Measurements from ENCODE around the gene SMC3. TPM values are rescaled to one million over a fixed set of nuclear protein-coding genes. Genes with fewer than 3 reads are reported as not detected.

SMC3 gene
- polyA plus RNA-seq, 1 of the 3 experiments (the other 2 are of a cell fraction): 10.1 TPM

GRCh38 chr10:110613341-110613995, 46.0 kb downstream of the SMC3 start:
- Histone ChIP-seq H2AFZ (ENCODE audit: low read depth) (no peak overlapping the region), H3F3A (replicated peaks; ENCODE audit: insufficient read depth) (peaks cover 4% of the 10 kb centered on the region), H3K4me2 (no peak overlapping the region), H3K9me2 (no peaks in the 10 kb centered on the region), H3K27ac (ENCODE audit: low read depth in 2 of 2, low read length in 1 of 2) (no peak overlapping the region), H4K20me1 (ENCODE audit: insufficient read depth) (no peaks in the 10 kb centered on the region), H3K27me3 (ENCODE audit: insufficient read depth) (no peaks in the 10 kb centered on the region), H3K4me1 (ENCODE audit: control insufficient read depth in 1 of 2, insufficient read depth in 2 of 2, low read depth in 1 of 2, low read length in 1 of 2) (peaks cover 0 to 11% of the 10 kb centered on the region in 2 experiments; a peak in 2 of 4 replicates), H3K9ac (no peak overlapping the region), H3K36me3 (replicated peaks in 1 of 2; ENCODE audit: control insufficient read depth in 1 of 2, insufficient read depth in 2 of 2, low read length in 1 of 2) (no peaks in the 10 kb centered on the region), H3K79me2 (ENCODE audit: insufficient read depth) (no peaks in the 10 kb centered on the region), H3K4me3 (ENCODE audit: low read depth in 2 of 2, low read length in 1 of 2) (no peak overlapping the region), H3K9me3 (no peaks in the 10 kb centered on the region)
- POLR2A ChIA-PET: no interaction called here
- no peak for TF ChIP-seq TEAD4 (IDR thresholded peaks at IDR 0.05; ENCODE audit: borderline replicate concordance, insufficient read depth)
- TF ChIP-seq SMC3 (IDR thresholded peaks at IDR 0.05; ENCODE audit: low read depth, low read length): no peak
- TF ChIP-seq EP300 (IDR thresholded peaks at IDR 0.05; ENCODE audit: borderline replicate concordance in 1 of 2, low read depth in 1 of 2, low read length in 1 of 2): no peak
- CTCF ChIA-PET: interaction anchor here (1.1 to 3.5 kb wide), 4 partner anchors 10 to 133 kb away, joined by 3 to 53 read pairs (median 6); no protein-coding TSS in a partner anchor
- 85% methylated on average over 8 of the region's 8 CpGs for WGBS (ENCODE audit: low lambda C conversion rate)
- no peak for DNase-seq

GRCh38 chr10:110613996-110614495, 46.6 kb downstream of the SMC3 start:
- Histone ChIP-seq H3K4me2 (no peak overlapping the region), H3K9me3 (no peaks in the 10 kb centered on the region), H3K9ac (no peak overlapping the region), H3K79me2 (ENCODE audit: insufficient read depth) (no peaks in the 10 kb centered on the region), H3K27ac (ENCODE audit: low read depth in 2 of 2, low read length in 1 of 2) (no peak overlapping the region), H3F3A (replicated peaks; ENCODE audit: insufficient read depth) (no peaks in the 10 kb centered on the region), H3K4me1 (ENCODE audit: control insufficient read depth in 1 of 2, insufficient read depth in 2 of 2, low read depth in 1 of 2, low read length in 1 of 2) (peaks cover 0 to 11% of the 10 kb centered on the region in 2 experiments; a peak in 2 of 4 replicates), H4K20me1 (ENCODE audit: insufficient read depth) (no peaks in the 10 kb centered on the region), H3K27me3 (ENCODE audit: insufficient read depth) (no peaks in the 10 kb centered on the region), H3K9me2 (no peaks in the 10 kb centered on the region), H3K36me3 (replicated peaks in 1 of 2; ENCODE audit: control insufficient read depth in 1 of 2, insufficient read depth in 2 of 2, low read length in 1 of 2) (no peaks in the 10 kb centered on the region), H2AFZ (ENCODE audit: low read depth) (no peak overlapping the region), H3K4me3 (ENCODE audit: low read depth in 2 of 2, low read length in 1 of 2) (no peak overlapping the region)
- WGBS (ENCODE audit: low lambda C conversion rate): 84% methylated on average over 6 of the region's 9 CpGs
- CTCF ChIA-PET: interaction anchor here (1.1 to 1.4 kb wide), 4 partner anchors 9 to 132 kb away, joined by 3 to 7 read pairs (median 4); no protein-coding TSS in a partner anchor
- no peak for TF ChIP-seq EP300 (IDR thresholded peaks at IDR 0.05; ENCODE audit: borderline replicate concordance in 1 of 2, low read depth in 1 of 2, low read length in 1 of 2)
- no peak for TF ChIP-seq MAX (IDR thresholded peaks at IDR 0.05; ENCODE audit: low read depth)
- TF ChIP-seq USF2 (IDR thresholded peaks at IDR 0.05; ENCODE audit: borderline replicate concordance, low read depth, low read length): no peak
- TF ChIP-seq NRF1 (IDR thresholded peaks at IDR 0.05; ENCODE audit: low read depth, low read length): no peak
- no peak for TF ChIP-seq RCOR1 (IDR thresholded peaks at IDR 0.05; ENCODE audit: low read length)
- no peak for TF ChIP-seq REST (IDR thresholded peaks at IDR 0.05; ENCODE audit: low read depth, low read length)
- TF ChIP-seq MXI1 (IDR thresholded peaks at IDR 0.05; ENCODE audit: low read depth, low read length): no peak
- no peak for TF ChIP-seq SIN3A (IDR thresholded peaks at IDR 0.05; ENCODE audit: borderline replicate concordance, low read depth, low read length)
- TF ChIP-seq YY1 (IDR thresholded peaks at IDR 0.05; ENCODE audit: low read depth): no peak
- no peak for TF ChIP-seq JUND (IDR thresholded peaks at IDR 0.05)
- no peak for TF ChIP-seq TEAD4 (IDR thresholded peaks at IDR 0.05; ENCODE audit: borderline replicate concordance, insufficient read depth)
- no peak for TF ChIP-seq GABPA (IDR thresholded peaks at IDR 0.05; ENCODE audit: low read depth)
- TF ChIP-seq TCF12 (IDR thresholded peaks at IDR 0.05): no peak
- no peak for TF ChIP-seq USF1 (IDR thresholded peaks at IDR 0.05; ENCODE audit: borderline replicate concordance, low read depth)
- TF ChIP-seq FOXJ3 (CRISPR knock-in tag; IDR thresholded peaks at IDR 0.05): no peak
- TF ChIP-seq ZBTB33 (IDR thresholded peaks at IDR 0.05; ENCODE audit: borderline replicate concordance, low read depth): no peak
- TF ChIP-seq SMC3 (IDR thresholded peaks at IDR 0.05; ENCODE audit: low read depth, low read length): no peak
- DNase-seq: no peak
- POLR2A ChIA-PET: interaction anchor here (1.7 kb wide), 1 partner anchor 30 kb away, joined by 5 read pairs; the partner anchor contains the start of gene RBM20

Data from SK-N-SH (cell line).